Measurements from ENCODE around the gene ANTXRL. TPM values are rescaled to one million over a fixed set of nuclear protein-coding genes. Genes with fewer than 3 reads are reported as not detected.
"Not testable (repeated sequence)": the region's sequence is repeated elsewhere in the genome, so short reads cannot be mapped to it uniquely, and the experiment has no call there.

Gene ANTXRL
- total RNA-seq, 1 experiment from 2014 or later, result not detected

GRCh38 chr10:46365484-46365883, 78.7 kb downstream of the ANTXRL start:
- H3K9ac ChIP-seq (ENCODE audit: low read length); H3K9me2 ChIP-seq (replicated peaks; ENCODE audit: insufficient read depth, low read length); H3K36me3 ChIP-seq (ENCODE audit: insufficient read depth, low read length); H2AFZ ChIP-seq (ENCODE audit: low read length); H3K27me3 ChIP-seq (ENCODE audit: low read length); H3K27ac ChIP-seq (ENCODE audit: low read length); H4K20me1 ChIP-seq (ENCODE audit: insufficient read depth, low read depth, low read length); H3K4me3 ChIP-seq (ENCODE audit: low read length); H3K4me1 ChIP-seq (ENCODE audit: low read length); H3K9me3 ChIP-seq (ENCODE audit: low read length); DNase-seq; H3K4me2 ChIP-seq (ENCODE audit: low read depth, low read length, poor library complexity, severe bottlenecking); H3K79me2 ChIP-seq (ENCODE audit: low read length): not testable (repeated sequence)

- H3K9ac ChIP-seq (ENCODE audit: low read length); DNase-seq; H3K36me3 ChIP-seq (ENCODE audit: insufficient read depth, low read length); H3K4me1 ChIP-seq (ENCODE audit: low read length); H3K9me2 ChIP-seq (replicated peaks; ENCODE audit: insufficient read depth, low read length); H4K20me1 ChIP-seq (ENCODE audit: insufficient read depth, low read depth, low read length); H3K79me2 ChIP-seq (ENCODE audit: low read length); H3K4me2 ChIP-seq (ENCODE audit: low read depth, low read length, poor library complexity, severe bottlenecking); H3K27me3 ChIP-seq (ENCODE audit: low read length); H3K4me3 ChIP-seq (ENCODE audit: low read length); H3K27ac ChIP-seq (ENCODE audit: low read length); H2AFZ ChIP-seq (ENCODE audit: low read length); H3K9me3 ChIP-seq (ENCODE audit: low read length): not testable (repeated sequence)
Measured at GRCh38 chr10:46367209-46367608, 80.4 kb downstream of the ANTXRL start.

- H3K36me3 ChIP-seq (ENCODE audit: insufficient read depth, low read length); DNase-seq; H3K27me3 ChIP-seq (ENCODE audit: low read length); H4K20me1 ChIP-seq (ENCODE audit: insufficient read depth, low read depth, low read length); H3K27ac ChIP-seq (ENCODE audit: low read length); H2AFZ ChIP-seq (ENCODE audit: low read length); H3K4me3 ChIP-seq (ENCODE audit: low read length); H3K9me2 ChIP-seq (replicated peaks; ENCODE audit: insufficient read depth, low read length); H3K9me3 ChIP-seq (ENCODE audit: low read length); H3K9ac ChIP-seq (ENCODE audit: low read length); H3K4me2 ChIP-seq (ENCODE audit: low read depth, low read length, poor library complexity, severe bottlenecking); H3K4me1 ChIP-seq (ENCODE audit: low read length); H3K79me2 ChIP-seq (ENCODE audit: low read length): not testable (repeated sequence)
Measured at GRCh38 chr10:46367666-46368240, 81.0 kb downstream of the ANTXRL start.

- not testable (repeated sequence) for DNase-seq; H4K20me1 ChIP-seq (ENCODE audit: insufficient read depth, low read depth, low read length); H3K4me2 ChIP-seq (ENCODE audit: low read depth, low read length, poor library complexity, severe bottlenecking); H3K9ac ChIP-seq (ENCODE audit: low read length); H2AFZ ChIP-seq (ENCODE audit: low read length); H3K36me3 ChIP-seq (ENCODE audit: insufficient read depth, low read length); H3K27ac ChIP-seq (ENCODE audit: low read length); H3K9me3 ChIP-seq (ENCODE audit: low read length); H3K4me1 ChIP-seq (ENCODE audit: low read length); H3K79me2 ChIP-seq (ENCODE audit: low read length); H3K27me3 ChIP-seq (ENCODE audit: low read length); H3K4me3 ChIP-seq (ENCODE audit: low read length); H3K9me2 ChIP-seq (replicated peaks; ENCODE audit: insufficient read depth, low read length)
Measured at GRCh38 chr10:46368956-46369355, 82.2 kb downstream of the ANTXRL start.

GRCh38 chr10:46374410-46374809, 87.6 kb downstream of the ANTXRL start:
- H3K4me1 ChIP-seq (ENCODE audit: low read length); H3K4me3 ChIP-seq (ENCODE audit: low read length); H3K79me2 ChIP-seq (ENCODE audit: low read length); H3K36me3 ChIP-seq (ENCODE audit: insufficient read depth, low read length); H4K20me1 ChIP-seq (ENCODE audit: insufficient read depth, low read depth, low read length); H3K4me2 ChIP-seq (ENCODE audit: low read depth, low read length, poor library complexity, severe bottlenecking); H3K9me3 ChIP-seq (ENCODE audit: low read length); H3K9me2 ChIP-seq (replicated peaks; ENCODE audit: insufficient read depth, low read length); H3K9ac ChIP-seq (ENCODE audit: low read length); DNase-seq; H3K27ac ChIP-seq (ENCODE audit: low read length); H2AFZ ChIP-seq (ENCODE audit: low read length); H3K27me3 ChIP-seq (ENCODE audit: low read length): not testable (repeated sequence)

- not testable (repeated sequence) for H3K9me3 ChIP-seq (ENCODE audit: low read length); H3K9me2 ChIP-seq (replicated peaks; ENCODE audit: insufficient read depth, low read length); H3K27ac ChIP-seq (ENCODE audit: low read length); H2AFZ ChIP-seq (ENCODE audit: low read length); H3K79me2 ChIP-seq (ENCODE audit: low read length); H3K4me1 ChIP-seq (ENCODE audit: low read length); H3K4me2 ChIP-seq (ENCODE audit: low read depth, low read length, poor library complexity, severe bottlenecking); H3K36me3 ChIP-seq (ENCODE audit: insufficient read depth, low read length); H4K20me1 ChIP-seq (ENCODE audit: insufficient read depth, low read depth, low read length); H3K9ac ChIP-seq (ENCODE audit: low read length); DNase-seq; H3K4me3 ChIP-seq (ENCODE audit: low read length); H3K27me3 ChIP-seq (ENCODE audit: low read length)
Measured at GRCh38 chr10:46375406-46375805, 88.6 kb downstream of the ANTXRL start, which contains the start of gene ANXA8L1. TSS of gene ANXA8L1 (plus strand) at chr10:46375776. CDS start at chr10:46375852, 76 bp downstream.

- not testable (repeated sequence) for H3K4me1 ChIP-seq (ENCODE audit: low read length); H3K4me2 ChIP-seq (ENCODE audit: low read depth, low read length, poor library complexity, severe bottlenecking); H3K4me3 ChIP-seq (ENCODE audit: low read length); H3K9me3 ChIP-seq (ENCODE audit: low read length); DNase-seq; H3K27ac ChIP-seq (ENCODE audit: low read length); H3K9me2 ChIP-seq (replicated peaks; ENCODE audit: insufficient read depth, low read length); H4K20me1 ChIP-seq (ENCODE audit: insufficient read depth, low read depth, low read length); H3K36me3 ChIP-seq (ENCODE audit: insufficient read depth, low read length); H3K79me2 ChIP-seq (ENCODE audit: low read length); H3K9ac ChIP-seq (ENCODE audit: low read length); H2AFZ ChIP-seq (ENCODE audit: low read length); H3K27me3 ChIP-seq (ENCODE audit: low read length)
Measured at GRCh38 chr10:46377022-46377421, 90.2 kb downstream of the ANTXRL start.

GRCh38 chr10:46377651-46378050, 90.9 kb downstream of the ANTXRL start:
- not testable (repeated sequence) for H3K9me2 ChIP-seq (replicated peaks; ENCODE audit: insufficient read depth, low read length); H3K79me2 ChIP-seq (ENCODE audit: low read length); H3K9ac ChIP-seq (ENCODE audit: low read length); H3K9me3 ChIP-seq (ENCODE audit: low read length); H3K4me2 ChIP-seq (ENCODE audit: low read depth, low read length, poor library complexity, severe bottlenecking); H2AFZ ChIP-seq (ENCODE audit: low read length); H4K20me1 ChIP-seq (ENCODE audit: insufficient read depth, low read depth, low read length); H3K27ac ChIP-seq (ENCODE audit: low read length); H3K4me1 ChIP-seq (ENCODE audit: low read length); H3K27me3 ChIP-seq (ENCODE audit: low read length); DNase-seq; H3K36me3 ChIP-seq (ENCODE audit: insufficient read depth, low read length); H3K4me3 ChIP-seq (ENCODE audit: low read length)

- H3K9me3 ChIP-seq (ENCODE audit: low read length); H3K9me2 ChIP-seq (replicated peaks; ENCODE audit: insufficient read depth, low read length); H3K36me3 ChIP-seq (ENCODE audit: insufficient read depth, low read length); H3K4me2 ChIP-seq (ENCODE audit: low read depth, low read length, poor library complexity, severe bottlenecking); H3K27me3 ChIP-seq (ENCODE audit: low read length); H2AFZ ChIP-seq (ENCODE audit: low read length); H3K4me3 ChIP-seq (ENCODE audit: low read length); H3K79me2 ChIP-seq (ENCODE audit: low read length); H3K4me1 ChIP-seq (ENCODE audit: low read length); H3K27ac ChIP-seq (ENCODE audit: low read length); H3K9ac ChIP-seq (ENCODE audit: low read length); DNase-seq; H4K20me1 ChIP-seq (ENCODE audit: insufficient read depth, low read depth, low read length): not testable (repeated sequence)
Measured at GRCh38 chr10:46378108-46378507, 91.3 kb downstream of the ANTXRL start.

Data from Karpas-422 (cell line).